WTC11 (cell line): ENCODE results near the gene SENP5. TPM values are rescaled to one million over a fixed set of nuclear protein-coding genes. Genes with fewer than 3 reads are reported as not detected.
"Not testable (repeated sequence)": the region's sequence is repeated elsewhere in the genome, so short reads cannot be mapped to it uniquely, and the experiment has no call there.

Experiments
- ATAC-seq: fragments of 200-7000 bp; cut with Tn5 transposase; 2 replicates; pipeline ENCODE4 v1.10.0; 2021; ENCODE audit warnings: mild to moderate bottlenecking, moderate library complexity
- CTCF ChIA-PET: fragments of 300-600 bp; sonication (Branson Sonifier 250); formaldehyde crosslinking; loops from one replicate; lab custom pipeline; 2021; ENCODE audit warnings: antibody characterized with exemption; lab: Charles Lee
- POLR2A ChIA-PET: fragments of 350-600 bp; sonication (Branson Sonifier 250); formaldehyde crosslinking; loops from one replicate; lab custom pipeline; 2021; ENCODE audit warnings: antibody characterized with exemption; lab: Charles Lee
- DNase-seq: peaks from one replicate; pipeline ENCODE4 v3.0.0; 2021; ENCODE audit warnings: low spot score
- H3K27ac Mint-ChIP-seq: 2 replicates; pipeline ENCODE4 v1.8.0; 2021; ENCODE audit warnings: mixed read lengths
- H3K27me3 Mint-ChIP-seq: 2 replicates; pipeline ENCODE4 v1.8.0; 2021; ENCODE audit warnings: low read depth, mild to moderate bottlenecking, moderate library complexity, mixed read lengths
- H3K36me3 Mint-ChIP-seq: 2 replicates; pipeline ENCODE4 v1.8.0; 2021; ENCODE audit warnings: mixed read lengths
- H3K4me1 Mint-ChIP-seq: 2 replicates; pipeline ENCODE4 v1.8.0; 2022; ENCODE audit warnings: mixed read lengths
- H3K4me3 Mint-ChIP-seq: 2 replicates; pipeline ENCODE4 v1.8.0; 2021; ENCODE audit warnings: mild to moderate bottlenecking, moderate library complexity, mixed read lengths
- H3K9me3 Mint-ChIP-seq: 2 replicates; pipeline ENCODE4 v1.8.0; 2021; ENCODE audit warnings: mixed read lengths
- ESRRA ChIP-seq: sonication (generic); formaldehyde crosslinking; IDR thresholded peaks from 2 replicates; pipeline ENCODE4 v1.8.1; 2022; ENCODE audit warnings: mild to moderate bottlenecking, missing genetic modification reagents, borderline replicate concordance
- FOXP1 ChIP-seq: sonication (generic); formaldehyde crosslinking; IDR thresholded peaks from 2 replicates; pipeline ENCODE4 v1.8.0; 2022; ENCODE audit warnings: missing genetic modification reagents, mild to moderate bottlenecking, moderate library complexity, borderline replicate concordance
- FOXP4 ChIP-seq: sonication (generic); formaldehyde crosslinking; IDR thresholded peaks from 2 replicates; pipeline ENCODE4 v1.8.0; 2022; ENCODE audit warnings: mild to moderate bottlenecking, missing genetic modification reagents
- GABPB1 ChIP-seq: sonication (generic); formaldehyde crosslinking; IDR thresholded peaks from 2 replicates; pipeline ENCODE4 v1.8.1; 2023; ENCODE audit warnings: mild to moderate bottlenecking, missing genetic modification reagents
- KAT7 ChIP-seq: sonication (generic); formaldehyde crosslinking; IDR thresholded peaks from 2 replicates; pipeline ENCODE4 v1.8.1; 2023; ENCODE audit warnings: missing genetic modification reagents, mild to moderate bottlenecking, borderline replicate concordance
- NFYB ChIP-seq: sonication (generic); formaldehyde crosslinking; conservative IDR thresholded peaks from 2 replicates; pipeline ENCODE4 v1.8.0; 2022; ENCODE audit warnings: low read depth, missing genetic modification reagents
- NR1H2 ChIP-seq: sonication (generic); formaldehyde crosslinking; IDR thresholded peaks from 2 replicates; pipeline ENCODE4 v1.9.0; 2021; ENCODE audit warnings: mild to moderate bottlenecking, moderate library complexity, missing genetic modification reagents
- PREB ChIP-seq: sonication (generic); formaldehyde crosslinking; IDR thresholded peaks from 2 replicates; pipeline ENCODE4 v1.8.1; 2022; ENCODE audit warnings: mild to moderate bottlenecking, missing genetic modification reagents, moderate library complexity, borderline replicate concordance
- RORB ChIP-seq: fragments of 250-450 bp; sonication (Bioruptor Pico); IDR thresholded peaks from 2 replicates; pipeline ENCODE4 v1.9.0; 2021; ENCODE audit warnings: mild to moderate bottlenecking
- SP1 ChIP-seq: sonication (generic); formaldehyde crosslinking; conservative IDR thresholded peaks from 2 replicates; pipeline ENCODE4 v1.8.1; 2022; ENCODE audit warnings: missing genetic modification reagents
- TEAD1 ChIP-seq: sonication (generic); formaldehyde crosslinking; IDR thresholded peaks from 2 replicates; pipeline ENCODE4 v1.8.0; 2022; ENCODE audit warnings: mild to moderate bottlenecking, missing genetic modification reagents
- TP53 ChIP-seq: sonication (generic); formaldehyde crosslinking; IDR thresholded peaks from 2 replicates; pipeline ENCODE4 v1.8.1; 2023; ENCODE audit warnings: mild to moderate bottlenecking, missing genetic modification reagents
- USF1 ChIP-seq: sonication (generic); formaldehyde crosslinking; IDR thresholded peaks from 2 replicates; pipeline ENCODE4 v1.8.0; 2022; ENCODE audit warnings: mild to moderate bottlenecking, missing genetic modification reagents
- ZBTB21 ChIP-seq: sonication (generic); formaldehyde crosslinking; IDR thresholded peaks from 2 replicates; pipeline ENCODE4 v1.8.1; 2023; ENCODE audit warnings: mild to moderate bottlenecking, missing genetic modification reagents, borderline replicate concordance
- ZNF138 ChIP-seq: sonication (generic); formaldehyde crosslinking; conservative IDR thresholded peaks from 2 replicates; pipeline ENCODE4 v1.8.1; 2022; ENCODE audit warnings: mild to moderate bottlenecking, moderate library complexity, missing genetic modification reagents
- ZNF317 ChIP-seq: sonication (generic); formaldehyde crosslinking; IDR thresholded peaks from 2 replicates; pipeline ENCODE4 v1.8.1; 2023; ENCODE audit warnings: low read depth, mild to moderate bottlenecking, moderate library complexity, missing genetic modification reagents, borderline replicate concordance
- ZNF416 ChIP-seq: fragments of 250-450 bp; sonication (Bioruptor Pico); IDR thresholded peaks from 2 replicates; pipeline ENCODE4 v1.9.0; 2021; ENCODE audit warnings: mild to moderate bottlenecking, inconsistent platforms
- total RNA-seq: library from RNA; stranded (reverse); gene quantifications from 3 replicates; pipeline ENCODE4 v1.2.3, GENCODE V29; 2021
- TF ChIP-seq, protein P1 (sequence below): sonication (generic); formaldehyde crosslinking; IDR thresholded peaks from 2 replicates; pipeline ENCODE4 v1.8.1; 2022; ENCODE audit warnings: missing genetic modification reagents, borderline replicate concordance
- TF ChIP-seq, protein P2 (sequence below): sonication (generic); formaldehyde crosslinking; IDR thresholded peaks from 2 replicates; pipeline ENCODE4 v1.8.0; 2023; ENCODE audit warnings: mild to moderate bottlenecking, missing genetic modification reagents

Gene SENP5
- total RNA-seq, 1 experiment from 2014 or later = 30.8 TPM

- peak; percentile 50; the same call in 1 of the 2 replicates for TF ChIP-seq ZBTB21
- peak; percentile 93; the same call in 1 of the 2 replicates for TF ChIP-seq FOXP4 (CRISPR knock-in tag)
- peak; percentile 70 for TF ChIP-seq USF1
- TF ChIP-seq NR1H2 = no peak
- peak; percentile 96 for TF ChIP-seq TEAD1 (CRISPR knock-in tag)
- 0 out of 2 replicates have a peak, but pooled peaks have one; percentile 76 for TF ChIP-seq ZNF416 (CRISPR knock-in tag)
- peak; percentile 89 for TF ChIP-seq GABPB1 (CRISPR knock-in tag)
- no peak for TF ChIP-seq RORB (CRISPR knock-in tag)
- TF ChIP-seq ESRRA = peak; percentile 24; the same call in 1 of the 2 replicates
- peak; percentile 92 for TF ChIP-seq NFYB (CRISPR knock-in tag)
Measured at GRCh38 chr3:196942226-196942914, 74.7 kb downstream of the SENP5 start, which contains the start of gene NCBP2 (continued).

- no peaks in the 10 kb centered on the region for H3K27me3 Mint-ChIP-seq
- TF ChIP-seq TP53 (CRISPR knock-in tag) = no peak
- no peak for TF ChIP-seq PREB (CRISPR knock-in tag)
- TF ChIP-seq ZNF317 (CRISPR knock-in tag) = 0 out of 2 replicates have a peak, but pooled peaks have one; percentile 5
- TF ChIP-seq, all 79 proteins: peak for 1
- ATAC-seq (no peak), DNase-seq (no peak)
- H3K36me3 Mint-ChIP-seq = peaks cover 25% of the 10 kb centered on the region
- no peaks in the 10 kb centered on the region for H3K9me3 Mint-ChIP-seq
- peaks cover 31% of the 10 kb centered on the region for H3K4me1 Mint-ChIP-seq
- POLR2A ChIA-PET = interaction anchor here (0.7 to 2.6 kb wide), 5 partner anchors 75 to 538 kb away, joined by 3 to 16 read pairs (median 3); partner anchors contain the start of gene SENP5
- H3K27ac Mint-ChIP-seq = peak overlapping the region; percentile 96
- peak overlapping the region; percentile 99 for H3K4me3 Mint-ChIP-seq
- CTCF ChIA-PET = interaction anchor here (0.6 to 2.5 kb wide), 15 partner anchors 15 to 578 kb away, joined by 3 to 15 read pairs (median 3); partner anchors contain the start of genes FBXO45, PAK2, SENP5 and WDR53
Measured at GRCh38 chr3:196942915-196943277, 75.2 kb downstream of the SENP5 start.

DNA sequence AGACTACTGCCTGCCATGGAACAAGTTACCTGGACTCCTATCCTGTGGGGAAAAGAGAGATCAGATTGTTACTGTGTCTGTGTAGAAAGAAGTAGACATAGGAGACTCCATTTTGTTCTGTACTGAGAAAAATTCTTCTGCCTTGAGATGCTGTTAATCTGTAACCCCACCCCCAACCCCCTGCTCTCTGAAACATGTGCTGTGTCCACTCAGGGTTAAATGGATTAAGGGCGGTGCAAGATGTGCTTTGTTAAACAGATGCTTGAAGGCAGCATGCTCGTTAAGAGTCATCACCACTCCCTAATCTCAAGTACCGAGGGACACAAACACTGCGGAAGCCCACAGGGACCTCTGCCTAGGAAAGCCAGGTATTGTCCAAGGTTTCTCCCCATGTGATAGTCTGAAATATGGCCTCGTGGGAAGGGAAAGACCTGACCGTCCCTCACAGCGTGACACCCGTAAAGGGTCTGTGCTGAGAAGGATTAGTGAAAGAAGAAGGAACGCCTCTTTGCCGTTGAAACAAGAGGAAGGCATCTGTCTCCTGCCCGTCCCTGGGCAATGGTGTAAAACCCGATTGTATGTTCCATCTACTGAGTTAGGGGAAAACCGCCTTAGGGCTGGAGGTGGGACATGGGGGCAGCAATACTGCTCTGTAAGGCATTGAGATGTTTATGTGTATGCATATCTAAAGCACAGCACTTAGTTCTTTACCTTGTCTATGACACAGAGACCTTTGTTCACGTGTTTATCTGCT, 76.5 kb downstream of the SENP5 start:
- H3K9me3 Mint-ChIP-seq, CTCF ChIA-PET, POLR2A ChIA-PET, DNase-seq, ATAC-seq, H3K27me3 Mint-ChIP-seq: not testable (repeated sequence)
- Mint-ChIP-seq H3K4me3 (peak overlapping the region; percentile 99), H3K27ac (peak overlapping the region; percentile 98), H3K4me1 (peaks cover 34% of the 10 kb centered on the region), H3K36me3 (peaks cover 14% of the 10 kb centered on the region)

- Mint-ChIP-seq H3K36me3 (no peaks in the 10 kb centered on the region), H3K27me3 (no peaks in the 10 kb centered on the region), H3K4me3 (no peak overlapping the region), H3K9me3 (no peaks in the 10 kb centered on the region), H3K27ac (no peak overlapping the region), H3K4me1 (peaks cover 25% of the 10 kb centered on the region)
- CTCF ChIA-PET = interaction anchor here (0.8 kb wide), 1 partner anchor 8 kb away, joined by 3 read pairs; no protein-coding TSS in a partner anchor
- ATAC-seq = peak; percentile 35
- DNase-seq = no peak
- POLR2A ChIA-PET = no interaction called here
- TF ChIP-seq FOXP1 (no peak), SP1 (CRISPR knock-in tag) (no peak), ZNF138 (no peak), KAT7 (CRISPR knock-in tag) (no peak)
- TF ChIP-seq, protein P1, sequence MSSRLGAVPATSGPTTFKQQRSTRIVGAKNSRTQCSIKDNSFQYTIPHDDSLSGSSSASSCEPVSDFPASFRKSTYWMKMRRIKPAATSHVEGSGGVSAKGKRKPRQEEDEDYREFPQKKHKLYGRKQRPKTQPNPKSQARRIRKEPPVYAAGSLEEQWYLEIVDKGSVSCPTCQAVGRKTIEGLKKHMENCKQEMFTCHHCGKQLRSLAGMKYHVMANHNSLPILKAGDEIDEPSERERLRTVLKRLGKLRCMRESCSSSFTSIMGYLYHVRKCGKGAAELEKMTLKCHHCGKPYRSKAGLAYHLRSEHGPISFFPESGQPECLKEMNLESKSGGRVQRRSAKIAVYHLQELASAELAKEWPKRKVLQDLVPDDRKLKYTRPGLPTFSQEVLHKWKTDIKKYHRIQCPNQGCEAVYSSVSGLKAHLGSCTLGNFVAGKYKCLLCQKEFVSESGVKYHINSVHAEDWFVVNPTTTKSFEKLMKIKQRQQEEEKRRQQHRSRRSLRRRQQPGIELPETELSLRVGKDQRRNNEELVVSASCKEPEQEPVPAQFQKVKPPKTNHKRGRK (CRISPR knock-in tag) = no peak
- TF ChIP-seq, protein P2, sequence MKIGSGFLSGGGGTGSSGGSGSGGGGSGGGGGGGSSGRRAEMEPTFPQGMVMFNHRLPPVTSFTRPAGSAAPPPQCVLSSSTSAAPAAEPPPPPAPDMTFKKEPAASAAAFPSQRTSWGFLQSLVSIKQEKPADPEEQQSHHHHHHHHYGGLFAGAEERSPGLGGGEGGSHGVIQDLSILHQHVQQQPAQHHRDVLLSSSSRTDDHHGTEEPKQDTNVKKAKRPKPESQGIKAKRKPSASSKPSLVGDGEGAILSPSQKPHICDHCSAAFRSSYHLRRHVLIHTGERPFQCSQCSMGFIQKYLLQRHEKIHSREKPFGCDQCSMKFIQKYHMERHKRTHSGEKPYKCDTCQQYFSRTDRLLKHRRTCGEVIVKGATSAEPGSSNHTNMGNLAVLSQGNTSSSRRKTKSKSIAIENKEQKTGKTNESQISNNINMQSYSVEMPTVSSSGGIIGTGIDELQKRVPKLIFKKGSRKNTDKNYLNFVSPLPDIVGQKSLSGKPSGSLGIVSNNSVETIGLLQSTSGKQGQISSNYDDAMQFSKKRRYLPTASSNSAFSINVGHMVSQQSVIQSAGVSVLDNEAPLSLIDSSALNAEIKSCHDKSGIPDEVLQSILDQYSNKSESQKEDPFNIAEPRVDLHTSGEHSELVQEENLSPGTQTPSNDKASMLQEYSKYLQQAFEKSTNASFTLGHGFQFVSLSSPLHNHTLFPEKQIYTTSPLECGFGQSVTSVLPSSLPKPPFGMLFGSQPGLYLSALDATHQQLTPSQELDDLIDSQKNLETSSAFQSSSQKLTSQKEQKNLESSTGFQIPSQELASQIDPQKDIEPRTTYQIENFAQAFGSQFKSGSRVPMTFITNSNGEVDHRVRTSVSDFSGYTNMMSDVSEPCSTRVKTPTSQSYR (CRISPR knock-in tag) = no peak
Measured at GRCh38 chr3:196947136-196947859, 79.6 kb downstream of the SENP5 start.
